CD14-positive monocyte (primary cell): ENCODE measurements around the gene FAM3C. TPM values are rescaled to one million over a fixed set of nuclear protein-coding genes. Genes with fewer than 3 reads are reported as not detected.

ENCODE experiments used
- DNase-seq, 3 donors: peaks; one replicate each; pipeline ENCODE4 v3.0.0-alpha.2; 2011 to 2022
- H2AFZ ChIP-seq: 2 replicates; pipeline ENCODE4 v1.6.0; 2012; ENCODE audit warnings: mild to moderate bottlenecking, low read depth, low read length, inconsistent platforms; ENCODE audit not compliant: insufficient read depth, poor library complexity, severe bottlenecking
- H3K27ac ChIP-seq, 2 donors: 1 replicate in 1 of 2; 2 replicates in 1 of 2; pipeline ENCODE4 v1.5.1; 2012 to 2013; ENCODE audit warnings: low read length in 2 of 2, control low read depth in 1 of 2, inconsistent platforms in 1 of 2, low read depth in 1 of 2, mild to moderate bottlenecking in 1 of 2
- H3K27me3 ChIP-seq, 2 donors: one replicate each; pipeline versions ENCODE4 v1.6.0 to v1.6.1; 2011 to 2013; ENCODE audit warnings: low read length in 2 of 2; ENCODE audit not compliant: control insufficient read depth in 2 of 2, insufficient read depth in 2 of 2
- H3K36me3 ChIP-seq, 2 donors: replicated peaks in 1 of 2; 1 replicate in 1 of 2; 2 replicates in 1 of 2; pipeline versions ENCODE4 v1.5.1 to v1.6.1; 2012 to 2013; ENCODE audit warnings: low read length in 2 of 2, control low read depth in 1 of 2, inconsistent platforms in 1 of 2, mild to moderate bottlenecking in 1 of 2; ENCODE audit not compliant: insufficient read depth in 2 of 2, control insufficient read depth in 1 of 2
- H3K4me1 ChIP-seq, 2 donors: 1 replicate in 1 of 2; 2 replicates in 1 of 2; pipeline versions ENCODE4 v1.5.1 to v1.6.1; 2012 to 2013; ENCODE audit warnings: low read length in 2 of 2, control low read depth in 1 of 2, inconsistent platforms in 1 of 2, mild to moderate bottlenecking in 1 of 2, moderate library complexity in 1 of 2; ENCODE audit not compliant: insufficient read depth in 2 of 2, control insufficient read depth in 1 of 2
- H3K4me2 ChIP-seq: replicated peaks from 2 replicates; pipeline ENCODE3; 2012; ENCODE audit warnings: low read length, moderate library complexity, mild to moderate bottlenecking; ENCODE audit not compliant: poor library complexity, severe bottlenecking; ENCODE audit errors: extremely low read depth
- H3K4me3 ChIP-seq, 3 experiments: fragments of 200-600 bp in 1 of 3; sonication (generic) in 1 of 3; replicated peaks in 1 of 3; 1 replicate in 2 of 3; 2 replicates in 1 of 3; pipeline ENCODE4 v1.5.1; 2011 to 2013; ENCODE audit warnings: low read length in 3 of 3, mild to moderate bottlenecking in 3 of 3, control low read depth in 2 of 3, low read depth in 2 of 3, inconsistent platforms in 1 of 3, moderate library complexity in 1 of 3
- H3K79me2 ChIP-seq: 2 replicates; pipeline ENCODE4 v1.6.0; 2012; ENCODE audit warnings: mild to moderate bottlenecking, control low read depth, inconsistent platforms, low read length, moderate library complexity; ENCODE audit not compliant: insufficient read depth
- H3K9ac ChIP-seq: 2 replicates; pipeline ENCODE4 v1.6.0; 2017; ENCODE audit warnings: low read length, mild to moderate bottlenecking; ENCODE audit not compliant: insufficient read depth, poor library complexity, severe bottlenecking
- H3K9me3 ChIP-seq, 2 donors: replicated peaks in 1 of 2; 1 replicate in 1 of 2; 2 replicates in 1 of 2; pipeline versions ENCODE4 v1.5.1 to v1.6.1; 2012 to 2013; ENCODE audit warnings: low read length in 2 of 2, control low read depth in 1 of 2; ENCODE audit not compliant: control insufficient read depth in 1 of 2, insufficient read depth in 1 of 2
- H4K20me1 ChIP-seq: 2 replicates; pipeline ENCODE4 v1.6.0; 2012; ENCODE audit warnings: mild to moderate bottlenecking, low read length, control low read depth, moderate library complexity; ENCODE audit not compliant: insufficient read depth
- H3K27ac Mint-ChIP-seq, 7 donors: one replicate each; pipeline ENCODE4 v1.8.0; 2020; ENCODE audit warnings: mild to moderate bottlenecking in 7 of 7, mixed read lengths in 7 of 7, moderate library complexity in 6 of 7, inconsistent platforms in 2 of 7
- H3K27me3 Mint-ChIP-seq, 3 donors: one replicate each; pipeline ENCODE4 v1.8.0; 2021 to 2022; ENCODE audit warnings: low read depth in 3 of 3, mild to moderate bottlenecking in 3 of 3, mixed read lengths in 3 of 3, moderate library complexity in 3 of 3, inconsistent platforms in 1 of 3
- H3K36me3 Mint-ChIP-seq, 2 donors: one replicate each; pipeline ENCODE4 v1.8.0; 2020; ENCODE audit warnings: mixed read lengths in 2 of 2, inconsistent platforms in 1 of 2, mild to moderate bottlenecking in 1 of 2
- H3K4me1 Mint-ChIP-seq: one replicate; pipeline ENCODE4 v1.8.0; 2020; ENCODE audit warnings: mild to moderate bottlenecking, mixed read lengths
- H3K4me3 Mint-ChIP-seq, 2 donors: one replicate each; pipeline ENCODE4 v1.8.0; 2020; ENCODE audit warnings: mild to moderate bottlenecking in 2 of 2, mixed read lengths in 2 of 2, moderate library complexity in 1 of 2
- H3K9me3 Mint-ChIP-seq, 7 donors: one replicate each; pipeline ENCODE4 v1.8.0; 2020 to 2022; ENCODE audit warnings: mixed read lengths in 7 of 7, mild to moderate bottlenecking in 6 of 7, moderate library complexity in 6 of 7, inconsistent platforms in 2 of 7
- CTCF ChIP-seq: fragments of 200-600 bp; IDR thresholded peaks from one replicate; pipeline ENCODE4 v1.8.0; 2022; ENCODE audit warnings: antibody characterized with exemption, mild to moderate bottlenecking
- WGBS: methylation state at CpG from one replicate; pipeline ENCODE4 v1.1.5; 2013; ENCODE audit warnings: missing lambda C conversion rate; ENCODE audit not compliant: insufficient coverage; 5-methylcytosine and 5-hydroxymethylcytosine counted together
- intact Hi-C, 2 donors: fragments of 100-400 bp; cut with micrococcal nuclease; formaldehyde crosslinking; loops; one replicate each; pipeline versions ENCODE4 v1.15.0 to v1.15.1; 2023
- polyA plus RNA-seq, 3 donors: library from polyadenylated mRNA; depleted of rRNA in 1 of 3; unstranded in 2 of 3; stranded (reverse) in 1 of 3; fragments of 300-500 nt in 2 of 3; fragments of >200 nt in 1 of 3; fragmentation: Illumina TruSeq in 2 of 3; gene quantifications; 1 replicate in 2 of 3; 2 replicates in 1 of 3; pipeline ENCODE4 v1.2.3, GENCODE V29; 2012 to 2021

FAM3C gene
- polyA plus RNA-seq, 3 donors, result 5.5 to 13.0 (median 7.3) TPM

DNA sequence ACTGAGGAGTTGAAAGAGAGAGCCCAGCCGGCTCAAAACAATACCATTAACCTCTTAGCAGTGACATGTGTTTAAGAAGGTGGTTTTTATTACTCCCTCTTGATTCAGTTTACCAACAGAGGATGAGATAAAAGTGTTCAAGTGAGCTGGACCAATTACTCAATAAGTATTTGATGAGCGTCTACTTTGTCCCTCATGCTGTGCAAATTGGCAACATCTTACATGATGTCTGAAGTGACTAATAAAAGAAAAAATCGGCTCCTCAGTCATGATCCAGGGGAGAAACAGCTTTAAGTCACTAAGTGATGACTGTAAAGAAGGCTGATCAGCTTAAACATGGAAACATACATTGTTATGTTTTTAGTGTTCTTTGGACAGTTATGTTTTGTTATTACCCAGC lies 59.5 kb downstream of the FAM3C start:
- no peak overlapping the region for H3K4me3 Mint-ChIP-seq
- H3K9me3 ChIP-seq, result peaks cover 0 to 1% of the 10 kb centered on the region in 2 donors
- H2AFZ ChIP-seq, result no peak overlapping the region
- H3K36me3 Mint-ChIP-seq, result no peaks in the 10 kb centered on the region
- no peak overlapping the region for H3K27ac Mint-ChIP-seq
- no peak overlapping the region for H3K4me2 ChIP-seq
- no peak overlapping the region for H3K9ac ChIP-seq
- H3K4me3 ChIP-seq, result no peak overlapping the region
- H3K27ac ChIP-seq, result no peak overlapping the region
- no peak for TF ChIP-seq CTCF
- no peak for DNase-seq
- WGBS, result 86% methylated on average over 1 of the region's 3 CpGs
- H3K27me3 ChIP-seq, result peaks cover 19 to 34% of the 10 kb centered on the region in 2 donors
- H3K4me1 ChIP-seq, result no peaks in the 10 kb centered on the region
- no peaks in the 10 kb centered on the region for H3K4me1 Mint-ChIP-seq
- intact Hi-C loops, result no loop called here
- H3K36me3 ChIP-seq, result no peaks in the 10 kb centered on the region
- no peaks in the 10 kb centered on the region for H3K9me3 Mint-ChIP-seq
- H4K20me1 ChIP-seq, result no peaks in the 10 kb centered on the region
- no peaks in the 10 kb centered on the region for H3K79me2 ChIP-seq
- peaks cover 5 to 14% (median 8%) of the 10 kb centered on the region in 3 donors for H3K27me3 Mint-ChIP-seq

GRCh38 chr7:121334875-121335648 lies 61.0 kb downstream of the FAM3C start:
- Histone ChIP-seq H4K20me1 (no peaks in the 10 kb centered on the region), H3K4me2 (no peak overlapping the region), H3K9me3 (peaks cover 4 to 6% of the 10 kb centered on the region in 2 donors), H3K79me2 (no peaks in the 10 kb centered on the region), H3K27me3 (peaks cover 33 to 49% of the 10 kb centered on the region in 2 donors), H3K4me1 (no peaks in the 10 kb centered on the region), H3K9ac (no peak overlapping the region), H3K4me3 (no peak overlapping the region), H2AFZ (no peak overlapping the region), H3K36me3 (no peaks in the 10 kb centered on the region), H3K27ac (no peak overlapping the region)
- no peak overlapping the region for H3K4me3 Mint-ChIP-seq
- WGBS, result no CpG with 5 or more reads among the region's 10 CpGs
- H3K36me3 Mint-ChIP-seq, result no peaks in the 10 kb centered on the region
- no peak for DNase-seq
- H3K27ac Mint-ChIP-seq, result no peak overlapping the region
- TF ChIP-seq CTCF, result no peak
- intact Hi-C loops, result no loop called here
- peaks cover 0 to 5% (median 0%) of the 10 kb centered on the region in 7 donors for H3K9me3 Mint-ChIP-seq
- H3K27me3 Mint-ChIP-seq, result peaks cover 20 to 29% (median 21%) of the 10 kb centered on the region in 3 donors
- peaks cover 5% of the 10 kb centered on the region for H3K4me1 Mint-ChIP-seq
